HG03196 (cell line): ENCODE measurements around the gene PATL2.
"Not testable (repeated sequence)": the region's sequence is repeated elsewhere in the genome, so short reads cannot be mapped to it uniquely, and the experiment has no call there.

Source experiments
- ATAC-seq: cut with Tn5 transposase; IDR thresholded peaks from one replicate; pipeline ENCODE4 v1.9.1; 2021; ENCODE audit not compliant: unreplicated experiment

Gene PATL2

GRCh38 chr15:44692659-44693058, 18.5 kb downstream of the PATL2 start:
- no peak for ATAC-seq

- not testable (repeated sequence) for ATAC-seq
These were observed 20.9 kb downstream of the PATL2 start for GRCh38 chr15:44690245-44690644.

- not testable (repeated sequence) for ATAC-seq
These were observed 21.8 kb downstream of the PATL2 start for GRCh38 chr15:44689318-44689717.

GRCh38 chr15:44682809-44683682, 28.1 kb downstream of the PATL2 start:
- not testable (repeated sequence) for ATAC-seq

- ATAC-seq: no peak
These were observed 28.9 kb downstream of the PATL2 start for GRCh38 chr15:44682211-44682610.

GRCh38 chr15:44676676-44677075, 34.4 kb downstream of the PATL2 start:
- no peak for ATAC-seq

- ATAC-seq: no peak
These were observed 35.2 kb downstream of the PATL2 start for GRCh38 chr15:44675911-44676310.

GRCh38 chr15:44673639-44674038, 37.5 kb downstream of the PATL2 start:
- no peak for ATAC-seq

- no peak for ATAC-seq
These were observed 40.8 kb downstream of the PATL2 start for GRCh38 chr15:44670087-44670950.

GRCh38 chr15:44668921-44669320, 42.2 kb downstream of the PATL2 start:
- ATAC-seq: no peak

GRCh38 chr15:44667039-44667360, 44.1 kb downstream of the PATL2 start:
- ATAC-seq: no peak

- ATAC-seq: no peak
These were observed 44.7 kb downstream of the PATL2 start for GRCh38 chr15:44666210-44667038.

GRCh38 chr15:44663410-44664308, 47.5 kb downstream of the PATL2 start, which contains the start of gene SPG11:
Gene SPG11 (minus strand): TSS chr15:44663662. CDS start chr15:44663647, 15 bp downstream.
- peak; percentile 82 for ATAC-seq

GRCh38 chr15:44662478-44663409, 48.4 kb downstream of the PATL2 start:
- peak; percentile 55 for ATAC-seq

GRCh38 chr15:44661576-44661975, 49.5 kb downstream of the PATL2 start:
- ATAC-seq: no peak

GRCh38 chr15:44659056-44659455, 52.1 kb downstream of the PATL2 start:
- ATAC-seq: no peak

- no peak for ATAC-seq
These were observed 53.7 kb downstream of the PATL2 start for GRCh38 chr15:44657378-44657777.

GRCh38 chr15:44656913-44657312, 54.2 kb downstream of the PATL2 start:
- ATAC-seq: no peak

GRCh38 chr15:44656298-44656697, 54.8 kb downstream of the PATL2 start:
- ATAC-seq: no peak
